ENCODE measurements around the gene CDC42BPG.

The CDC42BPG gene

DNA sequence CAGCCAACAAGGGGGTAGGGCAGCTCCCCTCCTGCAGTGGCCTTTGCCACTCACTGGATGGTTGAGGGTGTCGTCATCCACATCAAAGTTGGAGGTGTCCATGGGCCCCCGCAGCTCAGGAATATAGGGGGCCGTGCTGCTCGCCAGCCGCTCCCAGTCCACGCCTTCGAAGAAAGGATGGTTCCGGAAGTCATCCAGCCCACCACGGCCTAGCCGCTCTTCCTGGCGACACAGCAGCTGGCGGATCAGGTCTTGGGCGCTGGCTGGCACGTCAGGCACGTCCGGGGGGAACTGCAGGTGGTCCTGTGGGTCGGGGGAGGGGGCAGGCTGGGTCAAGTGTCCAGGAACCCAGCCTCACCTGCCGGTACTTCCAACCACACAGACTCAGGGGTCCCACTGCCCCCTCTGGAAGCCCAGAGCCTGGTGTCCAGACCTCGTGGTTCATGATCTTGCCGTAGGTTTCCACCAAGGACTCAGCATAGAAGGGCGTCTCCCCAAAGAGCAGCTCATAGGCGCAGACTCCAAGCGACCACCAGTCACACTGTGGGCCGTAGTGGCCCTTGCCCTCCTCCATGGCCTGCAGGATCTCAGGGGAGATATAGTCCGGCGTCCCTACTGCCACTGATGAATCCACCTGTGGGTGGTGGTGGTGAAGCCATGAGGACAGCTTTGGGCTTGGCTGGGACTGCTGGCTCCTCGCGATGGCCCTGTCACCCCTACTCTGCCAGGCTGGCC, 5.7 kb downstream of the CDC42BPG start:
- Mint-ChIP-seq H3K4me1 (peaks cover 17% of the 10 kb centered on the region), H3K4me3 (no peak overlapping the region), H3K36me3 (peaks cover 9% of the 10 kb centered on the region), H3K9me3 (no peaks in the 10 kb centered on the region), H3K27ac (no peak overlapping the region)
- DNase-seq (ENCODE audit: low spot score in 2 of 2) (no peak), ATAC-seq (no peak)

DNA sequence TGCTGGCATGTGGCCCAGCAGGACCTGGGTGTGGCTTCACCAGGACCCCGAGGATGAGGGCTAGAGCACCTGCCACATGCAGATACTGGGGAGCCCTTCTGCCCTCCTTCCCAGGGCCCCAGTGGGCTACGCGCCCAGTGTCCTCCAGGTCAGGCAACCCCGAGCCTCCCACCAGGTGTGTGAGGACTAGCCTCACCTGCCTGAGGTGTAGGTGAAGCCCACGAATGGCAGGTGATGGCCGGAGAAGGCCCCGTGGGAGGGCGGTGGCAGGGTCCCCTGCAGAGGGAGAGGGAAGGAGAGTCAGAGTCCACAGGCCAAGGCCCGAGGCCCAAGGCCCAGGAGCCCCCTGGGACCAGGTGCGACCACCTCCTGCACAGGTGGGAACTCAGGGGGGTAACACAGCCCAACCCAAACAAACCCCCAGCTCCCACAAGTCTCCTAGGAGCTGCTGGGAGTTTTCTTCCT, 6.5 kb downstream of the CDC42BPG start:
- no peaks in the 10 kb centered on the region for H3K9me3 Mint-ChIP-seq
- no peak for ATAC-seq
- peaks cover 8% of the 10 kb centered on the region for H3K4me1 Mint-ChIP-seq
- no peak overlapping the region for H3K4me3 Mint-ChIP-seq
- no peak for DNase-seq (ENCODE audit: low spot score in 2 of 2)
- H3K36me3 Mint-ChIP-seq, result peaks cover 1% of the 10 kb centered on the region
- H3K27ac Mint-ChIP-seq, result no peak overlapping the region

DNA sequence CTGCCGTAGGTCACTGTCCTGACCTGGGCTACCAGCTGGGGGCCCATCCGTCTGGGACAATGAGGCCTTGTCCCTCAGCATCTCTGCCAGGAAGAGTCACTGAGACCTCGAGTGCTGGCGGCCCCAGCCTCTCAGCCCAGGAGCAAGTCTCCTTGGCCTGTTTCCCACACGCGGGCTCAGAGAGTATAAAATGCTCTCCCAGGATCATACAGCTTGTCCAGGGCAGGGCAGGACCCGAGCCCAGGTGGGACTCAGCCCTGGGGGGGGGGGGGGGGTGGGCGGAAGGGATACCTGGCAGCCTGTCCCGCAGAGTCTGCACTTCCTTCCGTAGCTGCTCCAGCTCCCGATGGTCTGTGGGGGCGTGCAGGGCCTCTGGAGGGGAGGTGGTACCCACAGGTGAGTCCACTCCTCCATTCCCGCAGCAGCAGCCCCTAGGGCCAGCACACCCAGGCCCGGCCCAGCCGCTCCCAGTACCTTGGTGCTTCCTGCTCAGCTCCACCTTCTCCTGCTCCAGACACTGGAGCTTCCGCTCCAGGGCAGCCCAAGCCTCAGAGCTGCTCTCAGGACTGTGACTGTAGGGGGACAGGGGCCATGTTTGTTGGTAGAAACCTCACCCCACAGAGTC, 7.9 kb downstream of the CDC42BPG start:
- Mint-ChIP-seq H3K9me3 (no peaks in the 10 kb centered on the region), H3K4me3 (no peak overlapping the region), H3K4me1 (peaks cover 7% of the 10 kb centered on the region), H3K27ac (peak overlapping the region; percentile 72), H3K36me3 (no peaks in the 10 kb centered on the region)
- no peak for DNase-seq (ENCODE audit: low spot score in 2 of 2)
- no peak for ATAC-seq

DNA sequence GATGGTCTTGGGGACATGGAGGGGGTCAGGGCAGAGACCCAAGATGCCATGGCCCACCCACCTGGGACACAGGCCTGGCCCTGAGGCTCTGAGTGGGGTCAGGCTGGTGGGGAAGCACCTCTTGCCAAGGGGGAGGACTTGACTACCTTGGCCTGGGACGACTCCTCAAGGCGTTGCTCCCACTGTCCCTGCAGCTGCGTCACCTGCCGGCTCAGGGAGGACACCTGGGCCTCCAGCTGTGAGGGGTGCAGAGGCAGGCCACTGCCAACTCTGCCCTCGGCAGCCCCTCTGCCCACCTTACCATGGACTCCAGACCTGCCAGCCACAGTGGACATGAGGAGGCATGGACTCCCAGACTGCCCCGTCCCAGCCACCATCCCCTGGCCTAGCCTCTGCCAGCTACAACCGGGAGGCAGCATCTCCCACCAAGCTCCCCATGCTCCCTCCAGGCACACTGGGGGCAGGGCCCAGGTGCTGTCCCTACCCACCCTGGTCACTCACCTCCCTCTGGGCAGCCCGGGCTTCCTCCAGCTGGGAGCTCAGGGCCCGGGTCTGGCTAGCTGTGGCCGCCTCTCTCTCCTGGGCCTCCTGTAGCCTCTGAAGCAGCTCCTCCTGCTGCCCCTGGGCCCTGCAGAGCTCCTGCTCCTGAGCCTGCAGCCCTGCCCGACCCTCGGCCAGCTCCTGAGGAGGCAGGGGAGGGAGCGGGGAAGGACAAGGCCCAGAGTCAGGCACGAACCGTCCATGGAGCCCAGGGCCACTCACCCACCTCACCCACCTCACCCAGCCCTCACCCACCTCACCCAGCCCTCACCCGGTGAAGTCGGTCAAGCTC, 8.6 kb downstream of the CDC42BPG start:
- DNase-seq (ENCODE audit: low spot score in 2 of 2), result no peak
- H3K36me3 Mint-ChIP-seq, result no peaks in the 10 kb centered on the region
- H3K27ac Mint-ChIP-seq, result no peak overlapping the region
- peaks cover 7% of the 10 kb centered on the region for H3K4me1 Mint-ChIP-seq
- H3K4me3 Mint-ChIP-seq, result no peak overlapping the region
- H3K9me3 Mint-ChIP-seq, result no peaks in the 10 kb centered on the region
- ATAC-seq, result no peak

DNA sequence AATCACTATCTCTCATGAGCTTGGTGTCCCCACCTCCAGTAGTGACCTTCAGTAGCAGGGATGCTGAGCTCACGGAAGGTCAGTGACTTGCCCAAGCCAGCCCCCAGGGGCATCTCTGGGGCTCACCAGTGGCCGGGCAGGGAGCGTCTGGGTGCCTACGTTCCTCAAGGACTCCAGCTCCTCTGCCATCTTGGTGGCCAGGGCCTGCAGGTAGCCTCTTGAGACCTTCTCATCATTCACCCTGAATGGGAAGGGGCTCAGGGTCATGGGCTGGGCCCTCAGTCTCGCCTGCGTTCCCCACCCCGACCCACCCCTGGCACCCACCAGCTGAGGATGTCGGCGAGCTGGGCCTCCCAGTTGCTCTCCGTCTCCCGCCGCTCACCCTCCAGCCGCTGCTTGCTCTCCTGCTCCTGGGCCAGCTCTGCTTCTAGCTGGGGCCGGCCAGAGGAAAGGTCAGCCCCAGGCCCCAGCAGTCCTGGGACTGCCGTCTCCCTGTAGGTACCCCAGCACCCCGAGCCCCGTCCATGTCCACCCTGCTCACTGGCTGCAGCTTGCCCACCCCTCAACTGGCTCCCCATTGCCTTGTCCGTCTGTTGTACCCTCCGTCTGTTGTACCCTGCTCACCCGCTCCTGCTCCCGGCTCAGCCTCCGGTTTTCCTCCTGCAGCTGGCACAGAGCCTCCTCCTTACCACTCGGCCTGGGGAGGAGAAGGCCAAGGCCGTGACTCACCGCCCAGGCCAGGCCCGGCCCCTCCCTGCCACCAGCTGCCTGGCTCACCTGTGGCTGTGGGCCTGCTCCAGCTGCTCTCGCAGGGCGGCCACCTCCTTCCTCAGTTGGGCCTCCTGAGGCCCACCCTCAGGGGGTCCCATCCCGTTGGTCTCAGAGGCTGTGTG, 9.5 kb downstream of the CDC42BPG start:
- H3K4me3 Mint-ChIP-seq, result no peak overlapping the region
- no peaks in the 10 kb centered on the region for H3K36me3 Mint-ChIP-seq
- H3K27ac Mint-ChIP-seq, result no peak overlapping the region
- no peak for DNase-seq (ENCODE audit: low spot score in 2 of 2)
- no peaks in the 10 kb centered on the region for H3K9me3 Mint-ChIP-seq
- peaks cover 7% of the 10 kb centered on the region for H3K4me1 Mint-ChIP-seq
- ATAC-seq, result no peak

DNA sequence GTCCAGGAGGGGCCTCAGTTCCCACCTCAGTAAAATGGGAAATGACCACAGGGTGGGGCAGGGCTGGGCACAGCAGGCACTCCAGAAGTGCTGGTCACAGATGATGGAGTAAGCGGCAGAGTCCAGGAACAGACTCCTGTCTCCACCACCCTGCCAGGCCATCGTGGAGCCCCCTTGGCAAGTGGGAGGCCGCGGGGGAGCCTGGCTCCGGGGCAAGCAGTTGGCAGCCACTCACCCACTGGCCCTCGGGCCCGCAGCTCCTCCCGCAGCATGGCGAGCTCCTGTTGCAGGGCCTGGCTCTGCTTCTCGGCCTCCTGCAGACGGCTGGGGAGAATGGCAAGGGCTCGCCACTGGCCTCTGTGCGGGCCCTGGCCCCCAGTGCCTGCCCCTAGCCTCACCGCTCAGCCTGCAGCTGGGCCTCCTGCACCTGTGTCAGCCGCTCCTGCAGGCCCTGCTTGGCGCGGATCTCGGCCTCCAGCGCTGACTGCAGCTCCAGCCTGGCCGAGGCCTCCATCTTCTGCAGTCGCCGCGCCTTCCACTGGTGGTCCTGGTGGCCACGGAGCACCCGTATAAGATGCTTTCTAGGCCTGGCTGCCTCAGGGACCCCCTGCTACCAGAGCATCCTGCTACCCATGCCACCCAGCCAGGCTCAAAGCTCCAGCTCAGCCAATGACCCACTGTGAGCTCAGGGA, 10.3 kb downstream of the CDC42BPG start:
- no peak overlapping the region for H3K27ac Mint-ChIP-seq
- DNase-seq (ENCODE audit: low spot score in 2 of 2) (no peak), ATAC-seq (no peak)

DNA sequence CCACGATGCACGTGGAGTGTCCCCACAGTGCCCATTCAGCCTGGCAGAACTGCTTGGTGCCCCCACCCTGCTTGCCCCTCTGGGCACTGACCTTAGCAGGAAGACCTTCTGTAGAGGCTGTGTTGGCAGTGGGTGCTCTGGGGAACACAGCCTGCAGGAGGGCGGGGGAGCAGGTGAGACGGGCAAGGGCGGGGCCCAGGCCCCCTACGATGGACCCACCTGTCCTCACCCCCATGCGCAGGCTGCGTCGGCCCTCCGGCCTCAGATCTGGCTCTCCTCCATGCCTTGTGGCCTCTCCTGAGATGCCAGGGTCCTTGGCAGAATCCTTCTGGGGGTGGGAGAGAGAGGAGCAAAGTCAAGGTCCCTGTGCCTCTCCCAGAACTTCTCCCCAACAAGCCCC, 10.9 kb downstream of the CDC42BPG start:
- H3K4me1 Mint-ChIP-seq, result peaks cover 7% of the 10 kb centered on the region
- DNase-seq (ENCODE audit: low spot score in 2 of 2) (no peak), ATAC-seq (no peak)
- no peak overlapping the region for H3K4me3 Mint-ChIP-seq
- H3K9me3 Mint-ChIP-seq, result no peaks in the 10 kb centered on the region
- no peaks in the 10 kb centered on the region for H3K36me3 Mint-ChIP-seq
- H3K27ac Mint-ChIP-seq, result no peak overlapping the region

More for the DNA sequence above, 10.3 kb downstream of the CDC42BPG start:
- peaks cover 7% of the 10 kb centered on the region for H3K4me1 Mint-ChIP-seq
- H3K9me3 Mint-ChIP-seq, result no peaks in the 10 kb centered on the region
- H3K4me3 Mint-ChIP-seq, result no peak overlapping the region
- H3K36me3 Mint-ChIP-seq, result no peaks in the 10 kb centered on the region

DNA sequence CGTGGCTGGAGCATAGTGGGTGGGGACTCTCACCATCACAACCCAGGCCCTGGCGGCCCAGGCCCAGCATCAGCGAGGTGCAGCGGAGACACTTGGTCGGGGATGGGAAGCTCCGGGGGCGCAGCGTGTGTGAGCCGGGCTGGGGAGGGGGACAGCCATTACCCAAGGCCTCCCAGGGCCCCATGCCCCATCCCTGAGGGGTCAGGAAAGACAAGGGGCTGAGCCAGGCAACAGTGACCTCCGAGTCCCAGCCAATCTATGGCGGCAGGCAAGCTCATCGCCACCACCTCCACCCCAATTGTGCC, 11.3 kb downstream of the CDC42BPG start:
- Mint-ChIP-seq H3K4me1 (peaks cover 7% of the 10 kb centered on the region), H3K36me3 (no peaks in the 10 kb centered on the region), H3K9me3 (no peaks in the 10 kb centered on the region), H3K27ac (no peak overlapping the region), H3K4me3 (no peak overlapping the region)
- no peak for DNase-seq (ENCODE audit: low spot score in 2 of 2)
- ATAC-seq, result no peak

DNA sequence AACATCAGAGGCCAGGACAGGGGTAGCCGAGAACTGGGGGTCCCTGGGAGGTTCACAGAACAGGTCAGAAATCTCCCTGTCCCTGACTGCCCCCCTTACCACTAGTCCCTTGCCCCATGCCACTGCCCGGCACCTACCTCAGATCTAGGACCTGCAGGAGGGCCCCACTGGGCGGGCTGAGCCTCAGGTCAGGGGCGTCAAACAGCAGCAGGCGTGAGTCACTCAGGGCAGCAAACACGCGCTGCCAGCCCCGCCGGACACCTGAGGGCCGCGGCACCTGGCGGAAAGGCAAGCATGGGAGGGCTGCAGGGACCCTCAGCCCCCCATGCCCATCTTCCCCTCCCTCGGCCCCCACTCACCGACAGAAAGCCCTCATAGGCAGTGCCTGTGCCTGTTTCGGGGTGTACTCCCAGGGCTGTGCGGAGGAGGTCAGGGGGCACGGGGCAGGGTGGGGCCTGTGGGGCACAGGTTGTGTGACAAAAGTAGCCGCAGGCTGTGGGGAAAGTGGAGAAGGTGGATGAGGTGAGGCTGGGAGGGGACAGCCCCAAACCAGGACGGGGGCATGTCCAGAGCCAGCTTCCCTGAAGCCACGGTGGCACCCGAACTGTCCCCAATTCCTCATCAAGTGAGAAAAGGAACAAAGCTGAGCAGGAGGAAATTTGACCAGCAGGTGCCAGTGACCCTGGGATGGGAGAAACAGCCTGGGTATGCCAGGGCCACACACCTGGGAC, 11.8 kb downstream of the CDC42BPG start:
- Mint-ChIP-seq H3K27ac (no peak overlapping the region), H3K4me3 (no peak overlapping the region), H3K9me3 (no peaks in the 10 kb centered on the region), H3K4me1 (peaks cover 7% of the 10 kb centered on the region), H3K36me3 (no peaks in the 10 kb centered on the region)
- no peak for DNase-seq (ENCODE audit: low spot score in 2 of 2)
- no peak for ATAC-seq

DNA sequence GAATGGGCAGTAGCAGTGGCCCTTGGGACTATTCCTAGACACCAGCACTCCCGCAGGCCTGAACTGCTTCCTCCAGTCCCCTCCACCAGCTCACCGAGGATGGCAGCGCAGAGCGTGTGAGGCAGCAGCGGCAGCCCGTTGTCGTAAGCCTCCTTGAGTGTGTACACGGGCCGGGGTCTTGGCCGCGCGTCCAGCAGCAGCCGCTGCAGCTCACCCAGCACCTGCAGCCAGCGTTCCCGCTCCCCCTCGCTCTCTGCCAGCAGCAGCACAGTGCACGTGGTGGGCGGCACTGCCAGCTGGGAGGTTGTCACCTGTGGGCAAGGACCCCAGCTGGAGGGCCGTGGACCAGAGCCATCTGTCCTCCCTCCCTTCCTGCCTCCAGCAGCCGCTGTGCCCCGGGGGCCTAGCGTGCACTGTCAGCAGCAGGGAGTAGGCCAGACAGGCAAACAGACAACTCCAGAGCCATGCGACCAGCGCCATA, 13.0 kb downstream of the CDC42BPG start:
- no peaks in the 10 kb centered on the region for H3K4me1 Mint-ChIP-seq
- H3K27ac Mint-ChIP-seq, result peak overlapping the region; percentile 73
- ATAC-seq (no peak), DNase-seq (ENCODE audit: low spot score in 2 of 2) (no peak)
- H3K9me3 Mint-ChIP-seq, result no peaks in the 10 kb centered on the region
- H3K4me3 Mint-ChIP-seq, result no peak overlapping the region
- H3K36me3 Mint-ChIP-seq, result no peaks in the 10 kb centered on the region

DNA sequence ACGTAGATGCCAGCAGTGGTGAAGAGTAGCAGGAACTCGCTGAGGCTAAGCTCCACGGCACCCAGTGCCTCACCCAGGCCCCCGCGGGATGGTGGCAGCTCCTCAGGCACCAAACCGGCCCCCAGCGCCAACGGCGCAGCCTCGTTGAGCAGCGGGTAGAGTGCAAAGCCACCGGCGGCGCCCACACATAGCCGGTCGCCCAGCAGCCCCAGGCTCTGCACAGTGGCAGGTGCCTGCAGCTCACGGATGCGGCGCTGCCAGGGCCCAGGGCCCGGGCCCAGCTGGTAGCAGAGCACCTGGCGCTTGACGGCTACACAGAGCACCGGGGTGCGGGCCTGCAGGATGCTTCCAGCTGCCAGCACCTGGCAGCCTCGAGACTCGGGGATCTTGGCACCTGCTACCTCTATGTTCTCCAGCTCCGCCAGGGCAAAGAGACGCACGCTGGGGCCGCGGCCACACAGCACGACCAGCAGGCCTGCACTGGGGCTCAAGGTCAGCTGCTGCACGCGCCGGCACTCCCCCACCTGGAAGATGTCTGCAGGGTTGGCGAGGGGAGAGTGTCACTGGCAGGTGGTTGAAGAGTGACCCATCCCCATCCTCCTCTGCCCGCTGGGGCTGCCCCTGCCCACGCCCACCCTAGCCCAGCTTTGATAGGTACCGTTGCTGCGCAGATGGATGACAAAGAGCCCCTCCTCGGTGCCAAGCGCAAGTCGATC, 14.8 kb downstream of the CDC42BPG start:
- ATAC-seq (no peak), DNase-seq (ENCODE audit: low spot score in 2 of 2) (no peak)
- Mint-ChIP-seq H3K4me3 (no peak overlapping the region), H3K27ac (no peak overlapping the region), H3K36me3 (no peaks in the 10 kb centered on the region), H3K4me1 (no peaks in the 10 kb centered on the region), H3K9me3 (no peaks in the 10 kb centered on the region)

DNA sequence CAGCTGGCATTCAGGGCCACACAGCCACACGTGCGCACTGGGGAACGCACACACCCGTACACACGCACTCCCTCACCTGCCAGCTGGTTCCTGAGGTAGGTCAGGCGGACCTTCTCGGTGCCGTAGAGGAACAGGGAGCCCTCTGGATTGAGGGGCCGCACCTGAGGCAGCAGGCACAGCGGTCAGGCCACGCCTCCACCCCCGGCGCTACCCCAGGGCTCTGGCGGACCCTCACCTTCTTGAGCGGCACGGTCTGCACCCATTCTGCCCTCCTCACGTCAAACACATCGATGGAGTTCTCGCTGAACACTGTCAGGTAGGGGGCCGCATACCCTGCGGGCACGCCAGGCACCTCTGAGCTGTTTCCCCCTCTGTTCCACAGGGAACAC, 17.0 kb downstream of the CDC42BPG start:
- H3K36me3 Mint-ChIP-seq, result no peaks in the 10 kb centered on the region
- H3K4me3 Mint-ChIP-seq, result no peak overlapping the region
- no peaks in the 10 kb centered on the region for H3K9me3 Mint-ChIP-seq
- no peak overlapping the region for H3K27ac Mint-ChIP-seq
- no peaks in the 10 kb centered on the region for H3K4me1 Mint-ChIP-seq
- no peak for DNase-seq (ENCODE audit: low spot score in 2 of 2)
- no peak for ATAC-seq

DNA sequence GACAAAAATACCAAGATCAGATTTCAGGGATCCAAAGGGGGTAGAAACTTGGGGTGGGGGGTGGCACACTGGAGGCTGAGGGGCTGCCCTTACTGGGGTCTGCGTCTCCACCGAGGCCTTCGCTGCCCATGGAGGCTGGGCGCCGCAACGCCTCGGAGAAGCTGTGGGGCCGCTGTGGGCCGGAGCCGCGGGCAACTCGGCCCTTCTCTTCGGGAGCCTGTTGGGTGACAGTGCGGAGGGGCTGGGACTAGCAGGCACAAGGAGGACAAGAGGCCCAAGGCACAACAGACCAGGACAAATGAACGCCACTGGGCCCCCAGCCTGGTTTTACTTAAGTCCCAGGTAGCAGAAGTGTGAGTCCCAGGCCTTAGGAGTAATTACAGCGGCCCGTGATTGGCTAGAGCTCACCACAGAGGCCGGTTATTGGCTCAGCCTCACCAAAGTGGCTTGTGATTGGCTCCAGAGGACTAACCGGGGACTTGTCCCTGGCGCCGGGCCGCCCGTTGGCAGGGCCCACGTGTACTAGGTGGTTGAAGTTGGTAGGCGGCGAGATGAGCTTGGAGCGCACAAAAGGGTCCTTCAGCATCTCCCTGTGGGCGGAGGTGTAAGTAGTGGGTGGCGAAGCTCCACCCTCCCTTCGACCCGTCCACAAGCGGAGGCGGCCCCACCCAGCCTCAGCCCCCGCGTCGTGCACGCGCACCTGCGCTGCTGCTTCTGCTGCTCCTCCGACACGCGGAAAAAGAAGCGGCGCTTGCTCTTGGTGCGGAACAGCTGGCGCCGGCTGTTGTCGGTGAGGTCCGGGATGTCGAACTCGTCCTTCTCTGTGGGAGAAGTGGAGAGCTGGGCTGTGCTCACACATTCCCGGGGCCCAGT, 17.6 kb downstream of the CDC42BPG start:
- H3K4me3 Mint-ChIP-seq, result no peak overlapping the region
- H3K4me1 Mint-ChIP-seq, result no peaks in the 10 kb centered on the region
- H3K36me3 Mint-ChIP-seq, result no peaks in the 10 kb centered on the region
- DNase-seq (ENCODE audit: low spot score in 2 of 2) (no peak), ATAC-seq (no peak)
- no peaks in the 10 kb centered on the region for H3K9me3 Mint-ChIP-seq
- H3K27ac Mint-ChIP-seq, result no peak overlapping the region

Measured in stimulated activated effector memory CD8-positive, alpha-beta T cell treated with anti-CD3 and anti-CD28 coated beads, Interleukin-12 subunit alpha, Interleukin-12 subunit beta, amount 100 ng/mL, for 72 hours (primary cell).